H1 (cell line): Measurements from ENCODE around the gene LBH. TPM values are rescaled to one million over a fixed set of nuclear protein-coding genes. Genes with fewer than 3 reads are reported as not detected.

Source experiments
- CTCF ChIA-PET: fragments of 300-600 bp; sonication (Branson Sonifier 250); formaldehyde crosslinking; loops from one replicate; lab custom pipeline; 2021; ENCODE audit not compliant: partially characterized antibody; lab: Charles Lee
- POLR2A ChIA-PET: fragments of 300-600 bp; sonication (Branson Sonifier 250); formaldehyde crosslinking; loops from one replicate; lab custom pipeline; 2021; ENCODE audit warnings: inconsistent platforms; ENCODE audit not compliant: partially characterized antibody; lab: Charles Lee
- DNase-seq, 2 experiments: peaks; one replicate each; pipeline versions ENCODE4 v3.0.0 to v3.0.0-alpha.2; 2010 to 2022; ENCODE audit warnings: low spot score in 2 of 2, low read depth in 1 of 2, mixed read lengths in 1 of 2
- FAIRE-seq: peaks from 2 replicates; lab custom pipeline; 2011; peaks lifted over from hg19 to GRCh38; lab: Jason Lieb, UNC
- H2AFZ ChIP-seq: 2 replicates; pipeline ENCODE4 v1.8.1; 2012; ENCODE audit warnings: low read length, inconsistent platforms
- H2AK5ac ChIP-seq: 2 replicates; pipeline ENCODE4 v1.6.1; 2013; ENCODE audit warnings: low read depth, low read length
- H2BK120ac ChIP-seq: replicated peaks from 2 replicates; pipeline ENCODE3; 2013; ENCODE audit warnings: low read depth, low read length, inconsistent platforms
- H2BK12ac ChIP-seq: 2 replicates; pipeline ENCODE4 v1.6.1; 2013; ENCODE audit warnings: low read depth, low read length
- H2BK15ac ChIP-seq: 2 replicates; pipeline ENCODE4 v1.6.1; 2013; ENCODE audit warnings: low read length
- H2BK20ac ChIP-seq: 2 replicates; pipeline ENCODE4 v1.6.1; 2013; ENCODE audit warnings: low read length
- H2BK5ac ChIP-seq: 2 replicates; pipeline ENCODE4 v1.6.1; 2013; ENCODE audit warnings: low read depth, low read length
- H3K14ac ChIP-seq: 2 replicates; pipeline ENCODE4 v1.6.1; 2013; ENCODE audit warnings: inconsistent platforms; ENCODE audit not compliant: insufficient read length
- H3K18ac ChIP-seq: 2 replicates; pipeline ENCODE4 v1.6.1; 2013; ENCODE audit warnings: low read length; ENCODE audit errors: extremely low read depth
- H3K23ac ChIP-seq: 2 replicates; pipeline ENCODE4 v1.6.1; 2013; ENCODE audit warnings: inconsistent platforms; ENCODE audit not compliant: insufficient read length
- H3K23me2 ChIP-seq: 2 replicates; pipeline ENCODE4 v1.6.1; 2013; ENCODE audit warnings: low read depth, low read length
- H3K27ac ChIP-seq: 2 replicates; pipeline ENCODE4 v1.6.1; 2011; ENCODE audit warnings: low read depth, low read length, inconsistent platforms
- H3K27me3 ChIP-seq, 4 experiments: replicated peaks in 1 of 4; 1 replicate in 1 of 4; 2 replicates in 3 of 4; pipeline versions ENCODE4 v1.6.1 to v1.8.1; 2011 to 2013; ENCODE audit warnings: low read length in 3 of 4, mild to moderate bottlenecking in 3 of 4, inconsistent platforms in 2 of 4, mixed read lengths in 2 of 4, moderate library complexity in 1 of 4; ENCODE audit not compliant: control insufficient read depth in 3 of 4, insufficient read depth in 3 of 4; ENCODE audit errors: extremely low read depth in 1 of 4
- H3K36me3 ChIP-seq, 4 experiments: 2 replicates each; pipeline versions ENCODE4 v1.6.1 to v1.8.1; 2011 to 2013; ENCODE audit warnings: mild to moderate bottlenecking in 4 of 4, low read length in 3 of 4, moderate library complexity in 2 of 4, control low read depth in 1 of 4, inconsistent platforms in 1 of 4; ENCODE audit not compliant: insufficient read depth in 4 of 4, control insufficient read depth in 2 of 4
- H3K4ac ChIP-seq: replicated peaks from 2 replicates; pipeline ENCODE3; 2013; ENCODE audit warnings: low read length, low read depth, mixed read lengths, inconsistent platforms; ENCODE audit not compliant: insufficient read length
- H3K4me1 ChIP-seq, 4 experiments: replicated peaks in 1 of 4; 1 replicate in 1 of 4; 2 replicates in 3 of 4; pipeline versions ENCODE4 v1.6.1 to v1.8.1; 2011 to 2013; ENCODE audit warnings: low read length in 3 of 4, inconsistent platforms in 2 of 4, mixed read lengths in 1 of 4; ENCODE audit not compliant: insufficient read depth in 4 of 4, control insufficient read depth in 3 of 4
- H3K4me2 ChIP-seq, 2 experiments: 2 replicates each; pipeline versions ENCODE4 v1.6.1 to v1.8.1; 2011 to 2013; ENCODE audit warnings: low read depth in 2 of 2, low read length in 2 of 2, control low read depth in 1 of 2, inconsistent platforms in 1 of 2, mild to moderate bottlenecking in 1 of 2; ENCODE audit not compliant: insufficient read depth in 1 of 2
- H3K4me3 ChIP-seq, 4 experiments: fragments of 200-600, 300-600 bp in 1 of 4; sonication (generic), shearing (Covaris generic), sonication (Bioruptor Twin) in 1 of 4; 2 replicates each; pipeline versions ENCODE4 v1.5.1 to v1.8.1; 2011 to 2016; ENCODE audit warnings: low read length in 4 of 4, low read depth in 3 of 4, control low read depth in 2 of 4, inconsistent platforms in 2 of 4, mild to moderate bottlenecking in 2 of 4, mixed read lengths in 1 of 4, moderate library complexity in 1 of 4; ENCODE audit not compliant: insufficient read depth in 2 of 4; ENCODE audit errors: extremely low read depth in 1 of 4
- H3K56ac ChIP-seq: replicated peaks from 2 replicates; pipeline ENCODE3; 2013; ENCODE audit warnings: low read depth, mild to moderate bottlenecking, mixed read lengths, low read length, inconsistent platforms; ENCODE audit not compliant: insufficient read length
- H3K79me1 ChIP-seq: 2 replicates; pipeline ENCODE4 v1.6.1; 2013; ENCODE audit warnings: low read depth, low read length, control low read depth
- H3K79me2 ChIP-seq, 2 experiments: 2 replicates each; pipeline versions ENCODE4 v1.6.1 to v1.8.1; 2012 to 2013; ENCODE audit warnings: low read length in 2 of 2, mild to moderate bottlenecking in 2 of 2, inconsistent platforms in 1 of 2; ENCODE audit not compliant: insufficient read depth in 2 of 2, control insufficient read depth in 1 of 2
- H3K9ac ChIP-seq, 4 experiments: replicated peaks in 1 of 4; 1 replicate in 1 of 4; 2 replicates in 3 of 4; pipeline versions ENCODE4 v1.6.1 to v1.8.1; 2011 to 2013; ENCODE audit warnings: low read depth in 3 of 4, low read length in 3 of 4, control low read depth in 2 of 4, mild to moderate bottlenecking in 2 of 4, moderate library complexity in 2 of 4, inconsistent platforms in 1 of 4; ENCODE audit errors: extremely low read depth in 1 of 4
- H3K9me3 ChIP-seq, 2 experiments: 2 replicates each; pipeline versions ENCODE4 v1.6.1 to v1.8.1; 2012 to 2013; ENCODE audit warnings: mild to moderate bottlenecking in 2 of 2, moderate library complexity in 2 of 2, control low read depth in 1 of 2, inconsistent platforms in 1 of 2, low read depth in 1 of 2, low read length in 1 of 2, mixed read lengths in 1 of 2; ENCODE audit not compliant: insufficient read depth in 2 of 2
- H4K20me1 ChIP-seq, 2 experiments: replicated peaks in 1 of 2; 2 replicates each; pipeline versions ENCODE3 to v1.8.1; 2011 to 2013; ENCODE audit warnings: inconsistent platforms in 2 of 2, low read length in 2 of 2, mild to moderate bottlenecking in 1 of 2; ENCODE audit not compliant: insufficient read depth in 2 of 2, control insufficient read depth in 1 of 2
- H4K5ac ChIP-seq: 2 replicates; pipeline ENCODE4 v1.6.1; 2013; ENCODE audit warnings: low read length, low read depth, mixed read lengths, inconsistent platforms; ENCODE audit not compliant: insufficient read length
- H4K8ac ChIP-seq: 2 replicates; pipeline ENCODE4 v1.8.0; 2013; ENCODE audit warnings: mild to moderate bottlenecking, moderate library complexity, low read length, inconsistent platforms; ENCODE audit not compliant: insufficient read depth; ENCODE audit errors: extremely low read depth
- H4K91ac ChIP-seq: replicated peaks from 2 replicates; pipeline ENCODE3; 2013; ENCODE audit warnings: low read length, mixed read lengths, inconsistent platforms; ENCODE audit not compliant: insufficient read length
- BCL11A ChIP-seq, 2 experiments: IDR thresholded peaks; one replicate each; pipeline ENCODE4 v1.6.1; 2011; ENCODE audit warnings: low read depth in 2 of 2, low read length in 2 of 2, mild to moderate bottlenecking in 2 of 2
- FOSL1 ChIP-seq: IDR thresholded peaks from 2 replicates; pipeline ENCODE4 v1.6.1; 2011; ENCODE audit warnings: mild to moderate bottlenecking, low read depth, low read length, moderate library complexity; ENCODE audit not compliant: insufficient read depth
- HDAC2 ChIP-seq, 2 experiments: fragments of 300-600 bp in 1 of 2; sonication (generic) in 1 of 2; IDR thresholded peaks; 2 replicates each; pipeline ENCODE4 v1.6.1; 2011 to 2012; ENCODE audit warnings: low read depth in 2 of 2, low read length in 2 of 2, mild to moderate bottlenecking in 2 of 2, moderate library complexity in 2 of 2, borderline replicate concordance in 1 of 2, inconsistent platforms in 1 of 2
- RNF2 ChIP-seq: fragments of 200-900, 300-1000 bp; sonication (generic); IDR thresholded peaks from 2 replicates; pipeline ENCODE4 v1.7.1; 2016; ENCODE audit warnings: borderline replicate concordance, low read depth, mild to moderate bottlenecking, antibody characterized with exemption, low read length; ENCODE audit not compliant: poor library complexity, severe bottlenecking; ENCODE audit errors: missing control alignments
- SP2 ChIP-seq: IDR thresholded peaks from 2 replicates; pipeline ENCODE4 v1.6.1; 2012; ENCODE audit warnings: mild to moderate bottlenecking, low read length, inconsistent platforms
- TAF7 ChIP-seq: optimal IDR thresholded peaks from 2 replicates; pipeline ENCODE3; 2011; ENCODE audit warnings: low read depth, mild to moderate bottlenecking, inconsistent platforms, low read length, moderate library complexity, borderline replicate concordance
- YY1 ChIP-seq: IDR thresholded peaks from 2 replicates; pipeline ENCODE4 v1.6.1; 2011; ENCODE audit warnings: low read depth, mild to moderate bottlenecking, low read length
- WGBS, 2 experiments: shearing (Covaris generic) in 1 of 2; methylation state at CpG; one replicate each; pipeline versions ENCODE4 v1.1.6 to v1.1.7; 2013 to 2015; ENCODE audit warnings: low lambda C conversion rate in 2 of 2, mixed read lengths in 2 of 2, inconsistent platforms in 1 of 2, low coverage in 1 of 2, missing lambda C conversion rate in 1 of 2; ENCODE audit not compliant: insufficient replicate concordance in 2 of 2, insufficient coverage in 1 of 2, insufficient read length in 1 of 2; ENCODE audit errors: extremely low coverage in 1 of 2, missing lambda C conversion rate in 1 of 2; 5-methylcytosine and 5-hydroxymethylcytosine counted together
- polyA plus RNA-seq, 7 experiments: library from polyadenylated mRNA; depleted of rRNA in 3 of 7; stranded (reverse) in 5 of 7; unstranded in 2 of 7; fragments of >200 nt in 5 of 7; fragments of 200-250 nt in 2 of 7; gene quantifications; 1 replicate in 5 of 7; 2 replicates in 1 of 7; 4 replicates in 1 of 7; pipeline versions ENCODE4 v1.2.1 to v1.2.3, GENCODE V29; 2011 to 2013; ENCODE audit warnings: missing spikeins in 2 of 7, mixed read lengths in 2 of 7
- total RNA-seq: library from RNA; stranded (reverse); fragmentation: NEBNext Ultra II Directional; extraction: Animal tissue kit (Norgen Biotek cat#: 25700); gene quantifications from 2 replicates; pipeline ENCODE4 v1.2.1, GENCODE V29; 2021

Gene LBH
- total and polyA plus RNA-seq, 2 of the 8 experiments (the other 6 are each of a cell fraction or from before 2014, with no cell fraction given), result 25.7 to 34.5 TPM

DNA sequence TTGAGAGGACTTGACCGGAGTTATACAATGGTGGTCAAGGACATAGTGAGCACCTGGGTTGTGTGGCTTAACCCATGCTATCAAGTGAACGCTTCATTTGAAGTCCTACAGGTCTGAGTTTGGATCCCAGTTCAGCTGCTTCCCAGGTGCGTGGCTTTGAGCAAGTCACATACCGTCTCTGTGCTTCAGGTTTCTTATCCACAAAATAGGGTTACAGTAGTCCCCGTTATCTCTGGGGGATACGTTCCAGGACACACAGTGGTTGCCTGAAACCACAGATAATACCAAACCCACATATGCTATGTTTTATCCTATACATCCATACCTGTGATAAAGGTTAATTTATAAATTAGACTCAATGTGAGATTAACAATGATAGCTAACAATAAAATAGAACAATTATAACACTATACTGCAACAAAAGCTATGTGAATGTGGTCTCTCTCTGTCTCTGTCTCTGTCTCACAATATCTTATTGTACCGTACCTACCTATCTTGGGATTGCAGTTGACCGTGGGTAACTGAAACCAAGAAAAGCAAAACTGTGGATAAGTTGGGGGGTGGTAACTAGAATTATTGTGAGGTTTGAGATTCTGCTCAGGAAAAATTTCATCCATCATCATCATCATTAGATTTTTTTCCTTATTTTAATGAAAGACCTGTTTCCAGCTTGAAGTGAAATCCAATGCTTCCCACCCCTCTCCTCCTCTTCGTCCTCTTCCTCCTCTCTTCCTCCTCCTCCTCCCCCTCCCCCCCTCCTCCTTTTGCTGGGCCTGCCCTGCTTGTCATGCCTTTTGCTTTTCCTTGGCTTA, 22.7 kb downstream of the LBH start:
- Histone ChIP-seq H2BK12ac (no peak overlapping the region), H3K4me2 (no peak overlapping the region), H2AK5ac (no peak overlapping the region), H3K9me3 (no peaks in the 10 kb centered on the region), H4K20me1 (no peaks in the 10 kb centered on the region), H3K4ac (no peak overlapping the region), H3K23me2 (no peaks in the 10 kb centered on the region), H3K36me3 (peaks cover 0 to 10% (median 4%) of the 10 kb centered on the region in 4 experiments; a peak in 5 of 8 replicates), H3K14ac (no peak overlapping the region), H3K4me3 (no peak overlapping the region), H3K27me3 (no peaks in the 10 kb centered on the region), H3K23ac (no peak overlapping the region), H3K9ac (no peak overlapping the region), H2BK120ac (no peak overlapping the region), H3K79me1 (no peaks in the 10 kb centered on the region; the same call in 1 of the 2 replicates), H4K5ac (no peak overlapping the region), H3K27ac (no peak overlapping the region), H3K56ac (no peak overlapping the region), H2AFZ (no peak overlapping the region), H2BK20ac (no peak overlapping the region), H3K4me1 (peaks cover 0 to 4% (median 1%) of the 10 kb centered on the region in 4 experiments; a peak in 1 of 7 replicates), H3K18ac (no peak overlapping the region), H4K91ac (no peak overlapping the region), H3K79me2 (no peaks in the 10 kb centered on the region), H2BK15ac (no peak overlapping the region), H4K8ac (no peak overlapping the region), H2BK5ac (no peak overlapping the region)
- TF ChIP-seq BCL11A (IDR thresholded peaks at IDR 0.05; ENCODE audit: low read depth in 2 of 2, low read length in 2 of 2), result no peak
- no peak for TF ChIP-seq TAF7
- TF ChIP-seq FOSL1, result no peak
- TF ChIP-seq SP2, result no peak
- no peak for TF ChIP-seq YY1
- no peak for TF ChIP-seq HDAC2 (IDR thresholded peaks at IDR 0.05; ENCODE audit: borderline replicate concordance in 1 of 2, low read depth in 2 of 2, low read length in 2 of 2)
- TF ChIP-seq RNF2, result no peak
- CTCF ChIA-PET, result interaction anchor here (0.6 to 11.4 kb wide), 4 partner anchors 16 to 89 kb away, joined by 3 to 74 read pairs (median 4); no protein-coding TSS in a partner anchor
- POLR2A ChIA-PET, result interaction anchor here (1.2 kb wide), 1 partner anchor 9 kb away, joined by 4 read pairs; no protein-coding TSS in a partner anchor
- WGBS, 2 experiments, result 84% methylated on average over 9 of the region's 9 CpGs; no CpG with 5 or more reads in 1 of the 2 experiments
- DNase-seq, result no peak
- no peak for FAIRE-seq
